ENCODE results near the gene ANKS3. TPM values are rescaled to one million over a fixed set of nuclear protein-coding genes. Genes with fewer than 3 reads are reported as not detected.

Gene ANKS3
- 22.0 and 28.2 TPM in 2 replicates for total RNA-seq (ENCODE audit: low replicate concordance)

DNA sequence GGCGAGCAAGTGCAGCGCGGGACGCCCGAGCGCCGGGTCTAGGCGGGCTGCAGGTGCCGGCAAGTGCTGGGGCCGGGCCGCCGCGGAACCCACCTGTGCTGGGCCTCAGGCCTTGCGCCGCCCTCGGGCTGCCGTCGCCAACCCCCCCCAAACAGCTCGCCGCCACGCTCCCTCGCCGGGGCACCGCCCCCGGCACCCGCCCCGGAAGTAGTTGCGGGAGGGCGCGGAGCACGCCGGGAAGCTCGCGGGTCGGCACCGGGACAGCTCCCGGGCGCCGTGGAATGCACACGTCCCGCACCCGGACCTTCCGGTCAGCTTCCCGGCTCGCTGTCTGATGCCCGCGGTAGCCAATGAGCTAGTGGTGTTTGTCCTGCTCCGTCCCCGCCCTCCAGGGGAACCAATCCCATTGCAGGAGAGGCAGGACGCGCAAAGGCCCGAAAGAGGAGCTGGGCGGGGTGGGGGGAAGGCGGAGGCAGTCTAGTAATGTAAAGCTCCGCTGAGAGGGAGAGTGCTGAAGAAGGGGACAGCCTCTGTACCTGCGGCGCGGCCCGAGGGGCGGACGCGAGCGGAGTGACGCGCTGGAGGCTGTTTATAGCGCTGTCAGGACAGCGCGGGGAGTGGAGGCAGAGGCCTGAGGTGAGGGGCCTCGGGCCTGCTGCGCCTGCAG is at the start of gene ANKS3, which contains the start of gene DNAAF8:
Gene ANKS3 (minus strand): TSS at position 209 of the 667 bp plus-strand sequence. CDS start 4,122 bp downstream, outside the sequence.
Gene DNAAF8 (plus strand): TSS at position 475 of the 667 bp plus-strand sequence. CDS start 1,978 bp downstream, outside the sequence.
- TF ChIP-seq CTCF (IDR thresholded peaks at IDR 0.05; ENCODE audit: insufficient read depth, low read length): no peak
- H3K4me3 ChIP-seq (ENCODE audit: low read depth, low read length): peak within 1 kb of the TSS; percentile 93
- DNase-seq (ENCODE audit: low read depth): peak; percentile 96

GRCh38 chr16:4783251-4783950 is 49.3 kb upstream of the ANKS3 start:
- DNase-seq (ENCODE audit: low read depth): no peak
- H3K4me3 ChIP-seq (ENCODE audit: low read depth, low read length): no peak overlapping the region
- TF ChIP-seq CTCF (IDR thresholded peaks at IDR 0.05; ENCODE audit: insufficient read depth, low read length): no peak

DNA sequence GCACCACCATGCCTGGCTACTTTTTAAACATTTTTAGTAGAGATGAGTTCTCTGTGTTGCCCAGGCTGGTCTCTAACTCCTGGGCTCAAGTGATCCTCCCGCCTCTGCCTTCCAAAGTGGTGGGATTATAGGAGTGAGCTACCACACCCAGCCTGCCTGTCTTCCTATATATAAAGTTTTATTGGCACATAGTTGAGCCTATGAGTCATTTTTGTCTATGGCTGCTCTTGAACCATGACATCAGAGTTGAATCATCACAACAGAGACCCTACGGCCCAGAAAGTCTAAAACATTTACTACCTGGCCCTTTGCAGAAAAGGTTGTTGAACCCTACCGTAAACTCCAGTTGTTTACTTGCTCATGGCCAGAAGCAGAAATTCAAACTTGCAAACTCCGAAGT is 46.2 kb upstream of the ANKS3 start:
- H3K4me3 ChIP-seq (ENCODE audit: low read depth, low read length): no peak overlapping the region
- no peak for TF ChIP-seq CTCF (IDR thresholded peaks at IDR 0.05; ENCODE audit: insufficient read depth, low read length)
- DNase-seq (ENCODE audit: low read depth): no peak

DNA sequence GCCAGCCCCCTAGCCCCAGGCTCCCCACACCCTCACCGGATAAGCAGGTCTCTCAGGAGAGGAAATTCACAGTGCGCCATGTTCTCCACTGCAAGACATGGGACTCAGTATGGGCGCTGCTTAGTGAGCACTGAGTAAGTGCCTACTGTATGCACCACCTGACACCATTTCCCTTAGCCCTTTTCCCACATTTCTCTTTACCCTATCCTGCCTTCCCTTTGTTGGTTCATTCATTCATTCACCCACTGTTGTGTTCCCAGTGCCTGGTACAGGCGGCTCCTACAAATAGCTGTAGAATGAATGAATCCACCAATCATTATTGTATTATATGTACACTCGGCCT is 44.0 kb upstream of the ANKS3 start:
- no peak for DNase-seq (ENCODE audit: low read depth)
- no peak overlapping the region for H3K4me3 ChIP-seq (ENCODE audit: low read depth, low read length)
- TF ChIP-seq CTCF (IDR thresholded peaks at IDR 0.05; ENCODE audit: insufficient read depth, low read length): no peak

- TF ChIP-seq CTCF (IDR thresholded peaks at IDR 0.05; ENCODE audit: insufficient read depth, low read length): no peak
- DNase-seq (ENCODE audit: low read depth): no peak
- no peak overlapping the region for H3K4me3 ChIP-seq (ENCODE audit: low read depth, low read length)
Observed at GRCh38 chr16:4777339-4778049, 43.4 kb upstream of the ANKS3 start.

- no peak overlapping the region for H3K4me3 ChIP-seq (ENCODE audit: low read depth, low read length)
- DNase-seq (ENCODE audit: low read depth): no peak
- TF ChIP-seq CTCF (IDR thresholded peaks at IDR 0.05; ENCODE audit: insufficient read depth, low read length): no peak
Observed at GRCh38 chr16:4776141-4776705, 42.2 kb upstream of the ANKS3 start.
